ENCODE results near the gene NPFFR2.

The NPFFR2 gene

GRCh38 chr4:72109959-72110497, 78.2 kb downstream of the NPFFR2 start:
- H3K4me3 ChIP-seq (ENCODE audit: low read length): no peak overlapping the region
- DNase-seq (ENCODE audit: low read depth): no peak
- no peak for TF ChIP-seq CTCF (IDR thresholded peaks at IDR 0.05; ENCODE audit: insufficient read depth, low read depth, low read length, missing control alignments)

GRCh38 chr4:72110886-72111285, 79.1 kb downstream of the NPFFR2 start:
- no peak for TF ChIP-seq CTCF (IDR thresholded peaks at IDR 0.05; ENCODE audit: insufficient read depth, low read depth, low read length, missing control alignments)
- peak; percentile 21 for DNase-seq (ENCODE audit: low read depth)

GRCh38 chr4:72111863-72112262, 80.1 kb downstream of the NPFFR2 start:
- DNase-seq (ENCODE audit: low read depth): no peak
- no peak for TF ChIP-seq CTCF (IDR thresholded peaks at IDR 0.05; ENCODE audit: insufficient read depth, low read depth, low read length, missing control alignments)
- H3K4me3 ChIP-seq (ENCODE audit: low read length): no peak overlapping the region

More at GRCh38 chr4:72110886-72111285, 79.1 kb downstream of the NPFFR2 start:
- H3K4me3 ChIP-seq (ENCODE audit: low read length): no peak overlapping the region

- DNase-seq (ENCODE audit: low read depth): peak; percentile 96
- H3K4me3 ChIP-seq (ENCODE audit: low read length): no peak overlapping the region
- TF ChIP-seq CTCF (IDR thresholded peaks at IDR 0.05; ENCODE audit: insufficient read depth, low read depth, low read length, missing control alignments): no peak
Observed at GRCh38 chr4:72112514-72113156, 80.8 kb downstream of the NPFFR2 start.

GRCh38 chr4:72118017-72118416, 86.2 kb downstream of the NPFFR2 start:
- DNase-seq (ENCODE audit: low read depth): no peak
- no peak overlapping the region for H3K4me3 ChIP-seq (ENCODE audit: low read length)
- TF ChIP-seq CTCF (IDR thresholded peaks at IDR 0.05; ENCODE audit: insufficient read depth, low read depth, low read length, missing control alignments): no peak

- H3K4me3 ChIP-seq (ENCODE audit: low read length): no peak overlapping the region
- DNase-seq (ENCODE audit: low read depth): peak; percentile 15
- no peak for TF ChIP-seq CTCF (IDR thresholded peaks at IDR 0.05; ENCODE audit: insufficient read depth, low read depth, low read length, missing control alignments)
Observed at GRCh38 chr4:72119946-72120345, 88.1 kb downstream of the NPFFR2 start.

- TF ChIP-seq CTCF (IDR thresholded peaks at IDR 0.05; ENCODE audit: insufficient read depth, low read depth, low read length, missing control alignments): no peak
Observed at GRCh38 chr4:72128741-72129140, 96.9 kb downstream of the NPFFR2 start.

More at GRCh38 chr4:72128741-72129140, 96.9 kb downstream of the NPFFR2 start:
- H3K4me3 ChIP-seq (ENCODE audit: low read length): no peak overlapping the region
- DNase-seq (ENCODE audit: low read depth): no peak
